GM21529 (cell line): ENCODE results near the gene MAGI1.
"Not testable (repeated sequence)": the region's sequence is repeated elsewhere in the genome, so short reads cannot be mapped to it uniquely, and the experiment has no call there.

Experiments used
- ATAC-seq: cut with Tn5 transposase; IDR thresholded peaks from one replicate; pipeline ENCODE4 v1.9.1; 2021; ENCODE audit not compliant: unreplicated experiment

MAGI1 gene

DNA sequence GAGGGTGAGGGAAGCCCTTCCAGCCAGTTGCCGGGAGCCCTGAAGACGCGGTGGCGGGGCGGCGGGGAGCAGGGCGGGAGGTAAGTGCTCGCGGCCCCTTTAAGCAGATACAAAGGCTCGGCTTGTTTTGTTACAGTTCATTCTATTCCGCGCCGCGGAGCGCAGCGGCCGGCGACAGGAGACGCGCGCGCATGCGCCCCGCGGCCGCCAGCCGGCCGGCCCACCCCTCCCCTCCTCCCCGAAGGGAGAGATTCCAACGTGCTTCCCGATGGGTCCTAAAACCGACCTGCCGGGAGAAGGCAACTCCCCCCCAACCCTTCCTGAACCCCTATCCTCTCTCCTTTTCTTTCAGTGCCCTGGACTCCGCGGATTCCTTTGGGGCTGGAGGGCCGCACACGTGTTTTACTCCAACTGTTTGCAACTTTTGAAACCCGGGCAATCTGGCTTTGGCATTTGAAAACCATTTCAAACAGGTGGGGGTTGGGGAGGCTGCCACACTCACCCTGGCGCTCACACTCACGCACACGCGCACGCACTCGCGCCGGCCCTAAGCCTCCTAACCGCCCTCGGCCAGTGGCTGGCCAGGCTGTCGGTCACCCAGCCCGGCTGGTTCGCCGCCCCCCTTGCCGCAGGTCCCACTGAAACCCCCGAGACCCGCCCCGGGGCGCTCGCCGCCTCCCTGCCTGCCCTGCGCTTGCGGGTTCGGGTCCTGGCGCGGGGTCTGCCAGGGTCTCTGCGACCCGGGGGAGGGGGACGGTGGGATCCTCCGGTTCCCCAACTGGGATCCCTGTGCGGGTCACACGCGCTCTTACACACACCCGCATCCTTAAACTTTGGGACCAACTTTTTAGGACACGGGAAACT lies at the start of gene MAGI1:
Gene MAGI1, minus strand, starts transcription at position 193 of the 864 bp plus-strand sequence. CDS start 610 bp downstream, outside the sequence.
- peak; percentile 83 for ATAC-seq

- ATAC-seq = no peak
These were observed 45.1 kb upstream of the MAGI1 start for GRCh38 chr3:66083784-66084213.

DNA sequence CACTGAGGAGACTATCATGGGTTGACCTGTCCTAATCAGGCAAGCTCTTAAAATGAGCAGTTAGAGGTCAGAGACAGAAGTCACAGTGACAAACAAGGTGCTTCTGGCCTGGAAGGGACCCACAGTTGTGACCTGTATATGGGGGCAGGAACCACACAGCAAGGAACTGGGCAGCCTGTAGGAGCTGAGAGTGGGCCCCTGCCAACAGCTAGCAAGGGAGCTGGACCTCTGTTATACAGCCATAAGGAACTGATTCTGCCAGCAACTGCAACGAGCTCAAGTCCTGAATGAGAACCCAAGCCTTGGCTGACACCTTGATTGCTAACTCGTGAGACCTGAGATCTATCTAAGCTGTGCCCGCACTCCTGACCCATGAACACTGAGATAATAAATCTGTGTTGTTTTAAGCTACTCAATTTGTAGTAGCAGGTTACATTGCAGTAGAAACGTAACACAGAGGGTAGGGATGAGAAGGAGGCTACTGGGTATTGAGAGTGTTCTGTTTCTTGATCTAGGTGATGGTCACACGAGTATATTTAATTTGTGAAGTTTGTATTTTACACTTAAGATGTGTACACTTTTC lies 44.5 kb upstream of the MAGI1 start:
- ATAC-seq = no peak

GRCh38 chr3:66082679-66083078 lies 44.0 kb upstream of the MAGI1 start:
- ATAC-seq = no peak

DNA sequence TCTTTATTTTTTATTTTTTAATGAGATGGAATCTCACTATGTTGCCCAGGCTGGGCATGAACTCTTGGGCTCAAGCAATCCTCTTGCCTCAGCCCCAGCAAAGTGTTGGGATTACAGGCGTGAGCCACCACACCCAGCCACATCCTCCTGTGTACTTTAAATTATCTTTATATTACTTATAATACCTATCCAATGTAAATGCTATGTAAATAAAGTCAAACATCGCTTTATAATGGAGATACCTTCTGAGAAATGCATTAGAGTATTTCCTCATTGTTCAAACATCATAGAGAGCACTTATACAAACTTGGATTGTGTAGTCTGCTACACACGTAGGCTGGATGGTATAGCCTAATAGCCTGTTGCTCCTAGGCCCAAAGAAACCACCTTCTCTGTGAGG lies 41.4 kb upstream of the MAGI1 start:
- no peak for ATAC-seq

- ATAC-seq = no peak
These were observed 39.3 kb upstream of the MAGI1 start for GRCh38 chr3:66077973-66078372.

DNA sequence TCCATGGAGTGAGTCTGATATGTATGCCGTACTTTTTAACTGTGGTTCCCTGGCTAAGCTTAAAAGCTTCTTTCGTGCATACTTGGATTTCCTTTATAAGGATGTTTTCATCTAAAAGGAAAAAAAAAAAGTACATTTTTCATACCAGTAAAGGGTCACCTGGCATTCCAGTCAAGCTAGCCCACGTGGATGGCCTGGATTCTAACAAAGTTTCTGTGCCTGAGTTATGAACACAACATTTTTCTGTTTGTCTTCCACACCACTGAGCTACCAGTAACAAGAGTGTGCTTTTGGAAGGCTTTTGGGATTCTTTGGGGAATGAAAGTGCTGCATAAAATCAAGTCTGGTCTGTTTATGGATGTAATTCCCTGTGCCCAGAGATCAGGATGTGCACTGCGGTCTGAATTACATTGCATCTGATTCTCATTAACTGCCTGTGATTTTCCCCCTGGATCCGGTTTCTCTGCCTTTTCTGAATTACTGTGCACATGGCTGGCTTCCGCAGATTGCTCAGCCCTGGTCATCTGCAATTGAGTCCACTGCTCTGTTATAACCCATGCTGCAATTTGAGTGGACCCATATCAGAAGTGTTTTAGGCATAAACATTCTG lies 38.2 kb upstream of the MAGI1 start:
- no peak for ATAC-seq

DNA sequence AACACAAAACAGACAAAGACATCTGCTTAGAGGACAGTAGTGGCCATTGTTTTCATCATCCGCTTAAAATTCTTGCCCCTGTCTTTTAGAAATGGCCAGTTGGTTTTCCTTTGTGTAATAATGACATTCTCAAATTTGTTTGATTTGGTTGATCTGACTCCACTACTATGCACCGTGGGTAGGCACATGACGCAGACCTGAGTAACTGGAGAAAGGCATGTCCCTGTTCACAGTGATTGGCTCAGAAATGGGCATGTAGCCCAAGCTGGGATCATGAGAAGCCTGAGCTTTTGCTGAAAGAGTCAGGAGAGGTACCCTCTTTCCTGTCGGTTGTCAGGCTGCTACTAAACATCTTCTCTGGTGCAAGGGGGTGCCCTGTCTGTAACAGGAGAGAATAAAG lies 36.6 kb upstream of the MAGI1 start:
- no peak for ATAC-seq

DNA sequence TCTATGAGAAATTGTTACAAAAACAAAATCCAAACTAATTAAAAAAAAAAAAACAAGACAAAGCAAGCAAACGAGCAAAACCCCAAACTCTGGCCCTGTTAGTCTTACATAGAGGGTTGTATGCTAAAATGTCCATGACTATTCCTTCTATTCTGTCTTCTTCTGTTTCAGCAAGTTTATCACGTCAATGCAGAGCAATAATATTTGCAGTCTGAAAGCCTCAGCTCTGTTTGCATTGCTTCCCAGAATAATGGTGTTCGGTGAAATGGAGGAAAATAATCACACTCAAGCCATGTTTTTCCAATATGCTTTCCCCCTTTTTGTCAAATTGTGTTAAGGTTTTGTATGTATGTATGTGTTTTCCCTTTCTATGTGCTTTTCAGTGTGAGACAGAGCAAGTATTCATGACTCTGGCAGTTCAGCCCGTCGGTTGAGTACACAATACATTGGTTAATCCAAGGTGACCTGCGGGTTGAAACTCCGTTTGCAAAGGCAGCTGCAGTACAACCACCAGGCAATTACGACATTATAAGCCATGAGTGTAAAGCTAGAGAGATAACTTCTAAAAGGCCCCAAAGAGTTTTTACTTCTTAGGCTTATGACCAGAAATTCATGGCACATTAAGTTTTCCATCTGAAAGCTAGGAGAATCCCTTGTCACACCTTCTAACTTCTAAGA lies 34.9 kb upstream of the MAGI1 start:
- ATAC-seq = no peak

DNA sequence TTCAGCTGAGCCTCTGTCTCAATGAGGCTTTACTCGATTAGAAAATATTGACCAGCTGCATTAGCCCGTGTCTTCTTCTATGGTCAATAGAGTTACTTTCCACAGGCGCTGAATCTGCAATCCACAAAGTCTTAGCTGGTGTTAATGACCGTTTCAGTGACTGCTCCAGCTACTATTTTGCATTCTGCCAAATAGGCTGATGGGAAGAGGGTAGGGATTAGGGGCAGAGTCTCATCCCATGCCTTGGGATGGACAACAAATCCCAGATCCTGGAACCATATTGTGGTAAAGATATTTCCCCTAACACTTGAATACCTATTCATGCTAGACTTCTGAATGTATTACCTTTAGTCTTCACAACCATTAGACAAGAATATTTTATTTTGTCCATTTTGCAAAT lies 29.5 kb upstream of the MAGI1 start:
- no peak for ATAC-seq

DNA sequence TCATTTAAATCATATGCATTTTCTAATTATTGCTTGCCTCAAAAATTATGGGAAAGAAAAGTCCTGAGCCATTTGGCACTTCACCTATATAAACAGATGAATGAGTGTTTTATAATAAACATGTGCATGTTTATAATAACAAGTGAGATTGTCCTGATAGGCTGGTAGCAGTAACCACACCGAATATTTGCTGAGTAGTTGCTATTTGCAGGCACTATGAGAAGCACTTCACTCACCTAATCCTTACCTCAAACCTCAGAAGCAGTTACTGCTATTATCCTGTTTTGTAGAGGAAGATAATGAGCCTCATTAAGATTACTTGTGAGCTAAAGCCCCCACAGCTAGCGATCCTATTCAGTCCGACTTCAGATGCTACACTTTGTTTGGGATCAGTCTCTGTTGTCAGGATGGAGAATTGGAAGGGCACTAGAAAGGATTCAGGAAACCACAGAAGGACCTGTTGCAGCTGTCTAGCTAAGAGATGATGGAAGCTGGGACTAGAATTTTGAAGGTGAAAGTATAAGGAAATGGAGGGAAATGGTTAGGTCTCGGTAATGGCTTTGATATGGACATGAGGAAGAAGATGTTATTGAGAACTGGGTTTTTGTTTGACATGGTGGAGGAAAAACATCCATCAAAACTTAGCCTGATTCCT lies 28.4 kb upstream of the MAGI1 start:
- ATAC-seq = no peak

DNA sequence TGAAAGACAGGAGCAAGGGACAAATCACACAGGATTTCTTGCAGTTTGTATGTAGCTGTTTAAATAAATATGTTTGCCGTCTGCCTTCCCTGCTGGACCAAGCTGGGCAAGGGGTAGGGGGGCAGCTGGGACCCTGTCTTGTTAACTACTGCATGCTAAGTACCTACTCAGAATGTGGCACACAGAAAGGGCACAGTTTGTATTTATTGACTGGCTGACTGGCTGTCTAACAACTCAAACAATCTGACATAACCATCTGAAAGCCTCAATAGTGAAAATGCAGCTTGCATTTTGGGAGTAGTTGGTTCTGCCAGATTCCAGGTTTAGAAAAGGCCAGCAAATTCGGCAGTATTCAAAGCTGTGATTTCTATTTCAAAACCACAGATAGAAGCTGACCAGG lies 16.6 kb upstream of the MAGI1 start:
- ATAC-seq = no peak

GRCh38 chr3:66053550-66054094 lies 14.9 kb upstream of the MAGI1 start:
- ATAC-seq = no peak

GRCh38 chr3:66052721-66053549 lies 14.2 kb upstream of the MAGI1 start:
- ATAC-seq = no peak

DNA sequence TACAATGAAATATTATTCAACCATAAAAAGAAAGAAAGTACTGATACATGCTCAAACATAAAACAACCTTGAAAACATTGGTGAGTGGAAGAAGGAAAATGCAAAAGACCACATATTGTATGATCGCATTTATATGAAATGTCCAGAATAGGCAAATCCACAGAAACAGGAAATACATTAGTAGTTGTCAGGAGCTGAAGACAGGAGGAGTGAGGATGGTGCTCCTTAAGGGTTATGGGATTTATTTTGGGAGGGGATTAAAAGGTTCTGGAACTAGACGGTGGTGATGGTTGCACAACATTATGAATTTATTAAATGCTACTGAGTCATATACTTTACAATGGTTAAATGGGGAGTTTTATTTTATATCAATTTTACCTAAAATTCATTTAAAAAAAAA lies 12.1 kb upstream of the MAGI1 start:
- ATAC-seq = no peak

GRCh38 chr3:66048051-66048395 lies 9.3 kb upstream of the MAGI1 start:
- ATAC-seq = no peak

GRCh38 chr3:66047311-66048050 lies 8.8 kb upstream of the MAGI1 start:
- ATAC-seq = no peak

- not testable (repeated sequence) for ATAC-seq
These were observed 7.6 kb upstream of the MAGI1 start for GRCh38 chr3:66046321-66046720.

DNA sequence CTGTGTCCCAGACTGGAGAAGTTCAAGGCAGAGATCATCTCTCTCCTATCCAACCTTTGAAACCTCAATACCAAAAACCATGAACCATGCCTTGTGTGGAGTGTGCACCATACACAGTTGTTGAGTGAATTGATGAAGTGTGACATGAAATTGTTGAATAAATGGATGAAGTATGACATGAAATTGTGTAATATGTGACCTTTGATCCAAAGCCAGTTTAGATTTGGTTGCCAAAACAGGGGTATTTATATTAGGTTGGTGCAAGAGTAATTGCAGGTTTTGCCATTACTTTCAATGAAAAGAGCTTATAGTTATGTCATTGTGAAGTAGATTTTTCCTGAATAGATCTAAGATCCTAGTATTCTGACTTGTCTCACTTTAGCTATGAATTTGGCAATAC lies 3.1 kb upstream of the MAGI1 start:
- no peak for ATAC-seq
